Activated naive CD8-positive, alpha-beta T cell (primary cell): ENCODE results near the gene KRABD2.
A peak's percentile ranks its signal among the peaks of the same experiment; 100 is the strongest.

Experiments used
- H3K27ac Mint-ChIP-seq: one replicate; pipeline ENCODE4 v1.8.0; 2021; ENCODE audit warnings: mixed read lengths
- H3K27me3 Mint-ChIP-seq: one replicate; pipeline ENCODE4 v1.8.0; 2021; ENCODE audit warnings: mixed read lengths
- H3K36me3 Mint-ChIP-seq: one replicate; pipeline ENCODE4 v1.8.0; 2021; ENCODE audit warnings: mixed read lengths
- H3K4me1 Mint-ChIP-seq: one replicate; pipeline ENCODE4 v1.8.0; 2021; ENCODE audit warnings: low read depth, mixed read lengths
- H3K4me3 Mint-ChIP-seq: one replicate; pipeline ENCODE4 v1.8.0; 2021; ENCODE audit warnings: mild to moderate bottlenecking, mixed read lengths
- H3K9me3 Mint-ChIP-seq: one replicate; pipeline ENCODE4 v1.8.0; 2021; ENCODE audit warnings: low read depth, mixed read lengths

The KRABD2 gene

GRCh38 chr17:8376271-8377067 lies at the start of gene KRABD2:
Gene KRABD2, minus strand, starts transcription at chr17:8376704.
- Mint-ChIP-seq H3K36me3 (peaks cover 18% of the 10 kb centered on the region), H3K27ac (peak within 1 kb of the TSS; percentile 88), H3K4me1 (peaks cover 54% of the 10 kb centered on the region), H3K9me3 (no peaks in the 10 kb centered on the region), H3K4me3 (peak within 1 kb of the TSS; percentile 99), H3K27me3 (no peaks in the 10 kb centered on the region)

DNA sequence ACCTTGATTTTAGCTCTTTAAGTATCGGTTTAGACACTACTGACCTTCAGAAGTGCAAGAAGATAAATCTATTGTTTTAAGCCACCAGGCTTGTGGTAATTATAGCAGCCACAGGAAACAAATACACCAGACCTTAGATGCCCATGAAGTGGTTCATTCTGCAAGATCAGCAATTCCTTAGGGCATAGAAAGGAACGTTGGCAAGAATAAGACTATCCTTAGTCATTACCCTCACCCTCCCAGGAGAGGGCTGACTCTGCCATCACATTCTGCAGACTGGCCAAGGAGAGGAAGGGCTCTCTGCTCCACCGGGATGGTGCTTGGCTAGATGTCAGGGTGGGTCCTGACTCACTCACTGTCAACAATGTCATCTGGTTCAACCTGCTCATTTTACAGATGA lies 45.1 kb upstream of the KRABD2 start:
- H3K27ac Mint-ChIP-seq = no peak overlapping the region
- H3K36me3 Mint-ChIP-seq = peaks cover 2% of the 10 kb centered on the region
- H3K4me3 Mint-ChIP-seq = no peak overlapping the region
- H3K9me3 Mint-ChIP-seq = no peaks in the 10 kb centered on the region
- H3K4me1 Mint-ChIP-seq = no peaks in the 10 kb centered on the region
- peaks cover 20% of the 10 kb centered on the region for H3K27me3 Mint-ChIP-seq

DNA sequence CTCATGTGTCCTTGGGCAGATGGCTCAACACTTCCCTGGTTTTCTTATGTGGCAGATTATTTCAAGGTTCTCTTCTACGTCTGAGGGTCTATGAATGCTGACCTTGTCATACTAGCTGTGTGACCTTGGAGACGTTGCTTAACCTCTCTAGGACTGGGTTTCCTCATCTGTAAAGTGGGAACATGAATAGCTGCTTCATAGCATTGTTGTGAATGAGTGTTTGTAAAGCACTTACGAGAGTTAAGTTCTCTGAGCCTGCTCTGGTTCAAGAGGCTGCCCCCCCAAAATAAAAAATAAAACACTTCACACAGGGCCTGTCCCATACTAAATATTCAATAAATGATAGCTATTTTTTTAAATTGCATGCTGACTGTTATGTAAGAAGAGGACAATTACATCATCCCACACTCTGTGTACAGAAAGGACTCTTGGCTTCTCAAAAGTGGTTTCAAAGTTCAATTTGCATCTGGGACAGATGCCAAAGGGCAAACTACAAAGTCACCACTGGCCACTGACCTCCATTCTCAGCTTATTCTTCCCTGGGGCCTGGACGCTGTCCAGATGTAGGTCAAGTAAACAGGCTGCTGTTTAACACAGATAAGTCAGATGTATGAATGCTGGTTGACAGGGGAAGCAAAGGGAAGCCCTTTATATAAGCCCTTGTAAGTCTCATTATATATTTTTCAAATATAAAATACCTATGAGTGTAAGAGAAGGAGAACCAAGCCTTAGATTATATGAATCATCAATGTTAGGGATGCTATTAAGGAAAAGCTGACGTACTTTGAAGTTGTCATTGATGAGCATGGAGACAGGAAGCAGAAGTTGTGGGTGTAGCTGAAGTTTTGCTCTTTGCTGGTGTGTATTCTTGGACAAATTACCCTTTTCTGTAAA lies 43.8 kb upstream of the KRABD2 start:
- no peaks in the 10 kb centered on the region for H3K9me3 Mint-ChIP-seq
- H3K4me3 Mint-ChIP-seq = no peak overlapping the region
- H3K27me3 Mint-ChIP-seq = peaks cover 24% of the 10 kb centered on the region
- H3K27ac Mint-ChIP-seq = no peak overlapping the region
- no peaks in the 10 kb centered on the region for H3K4me1 Mint-ChIP-seq
- peaks cover 2% of the 10 kb centered on the region for H3K36me3 Mint-ChIP-seq

DNA sequence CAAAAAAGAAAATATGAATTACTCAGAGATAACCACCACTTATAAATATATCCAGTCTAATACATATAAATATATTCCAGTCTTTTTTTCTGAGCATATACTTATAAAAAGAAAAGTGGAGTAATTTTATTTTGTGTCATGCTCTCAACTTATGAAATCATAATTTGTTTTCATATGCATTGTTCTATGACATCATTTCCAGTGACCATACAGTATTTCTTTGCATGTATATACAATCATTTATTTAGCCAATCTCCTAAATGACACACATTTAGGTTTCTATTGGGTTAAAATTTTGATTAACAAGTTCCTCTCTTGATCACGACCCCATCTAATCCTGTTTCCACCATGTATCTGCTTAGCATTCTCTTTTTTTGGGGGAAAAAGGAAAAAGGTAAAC lies 42.8 kb upstream of the KRABD2 start:
- H3K9me3 Mint-ChIP-seq = no peaks in the 10 kb centered on the region
- peaks cover 22% of the 10 kb centered on the region for H3K27me3 Mint-ChIP-seq
- H3K27ac Mint-ChIP-seq = no peak overlapping the region
- no peak overlapping the region for H3K4me3 Mint-ChIP-seq
- H3K4me1 Mint-ChIP-seq = no peaks in the 10 kb centered on the region
- peaks cover 2% of the 10 kb centered on the region for H3K36me3 Mint-ChIP-seq

DNA sequence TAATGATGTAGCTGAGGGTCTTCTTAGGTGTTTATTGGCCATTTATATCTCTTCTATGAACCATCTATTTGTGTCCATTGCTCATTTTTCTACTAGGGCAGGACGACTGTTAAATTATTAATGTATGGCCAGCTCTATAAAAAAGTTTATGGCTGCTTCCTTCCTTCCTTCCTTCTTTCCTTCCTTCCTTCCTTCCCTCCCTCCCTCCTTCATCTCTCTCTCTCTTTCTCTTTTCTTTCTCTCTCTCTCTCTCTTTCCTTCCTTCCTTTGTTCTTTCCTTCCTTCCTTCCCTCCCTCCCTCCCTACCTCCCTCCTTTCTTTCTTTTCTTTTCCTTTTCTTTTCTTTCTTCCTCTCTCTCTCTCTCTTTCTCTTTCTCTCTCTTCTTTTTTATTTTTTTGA lies 42.0 kb upstream of the KRABD2 start:
- peaks cover 2% of the 10 kb centered on the region for H3K36me3 Mint-ChIP-seq
- peaks cover 22% of the 10 kb centered on the region for H3K27me3 Mint-ChIP-seq
- H3K9me3 Mint-ChIP-seq = no peaks in the 10 kb centered on the region
- peaks cover 2% of the 10 kb centered on the region for H3K4me1 Mint-ChIP-seq
- H3K4me3 Mint-ChIP-seq = no peak overlapping the region
- H3K27ac Mint-ChIP-seq = no peak overlapping the region

DNA sequence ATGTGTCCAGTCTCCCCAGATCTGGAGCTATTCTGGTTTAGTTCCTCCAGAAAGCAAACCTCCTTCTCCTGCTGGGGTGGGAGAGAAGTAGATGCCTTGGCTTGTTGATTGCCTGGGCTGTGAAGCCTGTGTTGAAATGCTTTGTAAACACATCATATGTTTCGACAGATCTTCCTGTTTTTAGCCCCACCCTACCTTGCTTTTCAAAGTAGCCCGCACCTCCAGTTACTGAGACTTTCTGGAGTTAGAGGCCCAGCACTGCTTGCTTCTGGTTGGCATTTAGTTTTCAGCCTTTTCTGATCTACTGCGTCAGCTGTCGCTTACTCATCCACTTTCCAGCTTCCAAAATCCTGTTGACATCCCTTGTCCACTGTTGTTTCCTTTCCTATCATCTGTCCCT lies 41.3 kb upstream of the KRABD2 start:
- H3K27ac Mint-ChIP-seq = no peak overlapping the region
- no peak overlapping the region for H3K4me3 Mint-ChIP-seq
- H3K27me3 Mint-ChIP-seq = peaks cover 18% of the 10 kb centered on the region
- peaks cover 8% of the 10 kb centered on the region for H3K4me1 Mint-ChIP-seq
- H3K36me3 Mint-ChIP-seq = peaks cover 2% of the 10 kb centered on the region
- no peaks in the 10 kb centered on the region for H3K9me3 Mint-ChIP-seq

DNA sequence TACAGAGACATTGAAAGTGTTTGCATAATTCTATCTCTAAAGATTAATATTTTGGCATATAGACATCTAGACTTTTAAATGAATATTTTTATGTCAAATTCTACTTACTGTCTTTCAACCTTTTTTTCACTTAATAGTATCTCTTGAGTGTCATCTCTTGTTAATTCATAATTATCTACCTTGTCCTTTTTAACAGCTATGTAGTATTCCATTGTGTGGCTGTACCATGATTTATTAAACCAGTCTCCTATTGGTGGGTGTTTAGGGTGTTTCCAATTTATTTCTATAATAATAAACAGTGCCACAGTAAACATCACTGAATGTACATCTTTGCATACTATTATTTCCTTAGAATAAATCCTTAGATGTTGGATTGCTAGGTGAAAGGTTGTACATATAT lies 37.4 kb upstream of the KRABD2 start:
- peaks cover 9% of the 10 kb centered on the region for H3K4me1 Mint-ChIP-seq
- no peak overlapping the region for H3K27ac Mint-ChIP-seq
- peaks cover 12% of the 10 kb centered on the region for H3K27me3 Mint-ChIP-seq
- H3K36me3 Mint-ChIP-seq = peaks cover 2% of the 10 kb centered on the region
- no peak overlapping the region for H3K4me3 Mint-ChIP-seq
- H3K9me3 Mint-ChIP-seq = no peaks in the 10 kb centered on the region

DNA sequence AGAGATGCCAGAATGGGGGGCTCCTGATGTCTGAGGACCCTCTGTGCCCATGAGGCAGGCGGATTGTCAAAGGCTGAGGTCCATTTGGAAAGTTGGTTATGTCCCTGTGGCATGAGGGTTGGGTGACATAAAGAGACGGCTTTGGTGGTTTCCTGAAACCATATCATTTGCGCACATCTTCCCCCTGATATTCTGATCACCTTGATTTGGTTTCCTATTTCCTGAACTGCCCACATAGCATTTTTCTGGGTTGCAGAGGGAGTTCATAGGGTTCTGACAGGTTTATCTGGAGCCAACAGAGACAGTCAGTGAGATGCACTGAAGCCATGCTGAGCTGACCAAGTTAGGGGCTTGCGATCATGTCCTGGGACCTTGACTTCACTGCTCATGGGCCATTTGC lies 36.8 kb upstream of the KRABD2 start:
- H3K4me1 Mint-ChIP-seq = peaks cover 9% of the 10 kb centered on the region
- peaks cover 2% of the 10 kb centered on the region for H3K36me3 Mint-ChIP-seq
- no peak overlapping the region for H3K27ac Mint-ChIP-seq
- peaks cover 11% of the 10 kb centered on the region for H3K27me3 Mint-ChIP-seq
- no peak overlapping the region for H3K4me3 Mint-ChIP-seq
- no peaks in the 10 kb centered on the region for H3K9me3 Mint-ChIP-seq

DNA sequence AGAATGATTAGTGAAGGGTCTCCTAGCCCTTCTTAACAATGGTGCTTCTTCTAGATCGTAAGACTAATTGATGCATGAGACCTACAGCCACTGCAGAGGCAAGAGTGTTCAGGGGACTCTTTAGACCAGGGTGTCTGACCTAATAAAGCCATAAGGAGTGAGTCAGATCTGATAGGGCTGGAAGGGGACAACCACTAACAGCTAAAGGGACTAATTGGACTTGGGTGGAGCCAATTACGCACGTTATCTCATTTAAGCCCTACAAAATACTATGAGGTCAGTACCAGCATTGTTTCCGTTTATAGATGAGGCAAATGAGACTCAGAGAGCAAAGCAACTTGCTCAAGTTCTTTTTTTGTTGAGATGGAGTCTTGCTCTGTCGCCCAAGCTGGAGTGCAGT lies 35.6 kb upstream of the KRABD2 start:
- H3K4me1 Mint-ChIP-seq = peaks cover 9% of the 10 kb centered on the region
- H3K4me3 Mint-ChIP-seq = no peak overlapping the region
- H3K27me3 Mint-ChIP-seq = peaks cover 12% of the 10 kb centered on the region
- no peaks in the 10 kb centered on the region for H3K36me3 Mint-ChIP-seq
- H3K9me3 Mint-ChIP-seq = no peaks in the 10 kb centered on the region
- H3K27ac Mint-ChIP-seq = no peak overlapping the region

GRCh38 chr17:8410883-8411238 lies 34.4 kb upstream of the KRABD2 start:
- no peaks in the 10 kb centered on the region for H3K9me3 Mint-ChIP-seq
- peaks cover 9% of the 10 kb centered on the region for H3K27me3 Mint-ChIP-seq
- peaks cover 9% of the 10 kb centered on the region for H3K4me1 Mint-ChIP-seq
- H3K4me3 Mint-ChIP-seq = no peak overlapping the region
- no peak overlapping the region for H3K27ac Mint-ChIP-seq
- no peaks in the 10 kb centered on the region for H3K36me3 Mint-ChIP-seq

GRCh38 chr17:8409966-8410882 lies 33.7 kb upstream of the KRABD2 start:
- no peaks in the 10 kb centered on the region for H3K36me3 Mint-ChIP-seq
- H3K9me3 Mint-ChIP-seq = no peaks in the 10 kb centered on the region
- H3K4me1 Mint-ChIP-seq = peaks cover 9% of the 10 kb centered on the region
- H3K4me3 Mint-ChIP-seq = no peak overlapping the region
- H3K27ac Mint-ChIP-seq = no peak overlapping the region
- peaks cover 9% of the 10 kb centered on the region for H3K27me3 Mint-ChIP-seq

DNA sequence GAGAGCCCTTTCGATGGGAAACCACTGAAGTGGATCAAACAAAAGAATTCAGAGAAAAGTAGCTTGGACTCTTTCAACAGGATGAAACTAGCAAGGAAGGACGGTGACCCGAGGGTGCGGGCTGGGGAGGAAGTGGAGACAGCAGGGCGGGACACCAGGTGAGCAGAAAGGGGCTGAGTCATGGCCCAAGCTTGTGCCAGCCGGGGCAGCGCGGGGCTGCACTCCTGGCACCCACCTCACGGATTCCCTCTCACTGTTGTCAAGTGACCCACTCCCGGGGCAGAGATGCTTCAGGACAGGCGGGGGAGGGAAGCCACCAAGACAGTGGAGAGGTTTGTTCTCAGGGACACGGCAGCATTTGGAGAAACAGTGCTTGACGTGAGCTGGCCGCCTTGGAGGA lies 31.9 kb upstream of the KRABD2 start:
- Mint-ChIP-seq H3K4me3 (no peak overlapping the region), H3K27ac (no peak overlapping the region)

GRCh38 chr17:8406174-8406573 lies 29.7 kb upstream of the KRABD2 start:
- Mint-ChIP-seq H3K4me3 (no peak overlapping the region), H3K36me3 (no peaks in the 10 kb centered on the region), H3K27me3 (peaks cover 11% of the 10 kb centered on the region), H3K4me1 (no peaks in the 10 kb centered on the region), H3K27ac (no peak overlapping the region), H3K9me3 (no peaks in the 10 kb centered on the region)

More for the DNA sequence above, 31.9 kb upstream of the KRABD2 start:
- H3K4me1 Mint-ChIP-seq = peaks cover 6% of the 10 kb centered on the region
- H3K36me3 Mint-ChIP-seq = no peaks in the 10 kb centered on the region
- H3K9me3 Mint-ChIP-seq = no peaks in the 10 kb centered on the region
- H3K27me3 Mint-ChIP-seq = peaks cover 9% of the 10 kb centered on the region

- Mint-ChIP-seq H3K27ac (no peak overlapping the region), H3K4me3 (no peak overlapping the region), H3K36me3 (no peaks in the 10 kb centered on the region), H3K27me3 (peaks cover 16% of the 10 kb centered on the region), H3K9me3 (no peaks in the 10 kb centered on the region), H3K4me1 (no peaks in the 10 kb centered on the region)
These were observed 29.1 kb upstream of the KRABD2 start for GRCh38 chr17:8405499-8406016.
